Globus pallidus (tissue), 1 donor: ENCODE measurements around the gene GGA1.

Experiments used
- DNase-seq: peaks from one replicate; pipeline ENCODE4 v3.0.0-alpha.2; 2015; ENCODE audit warnings: low spot score

Gene GGA1

DNA sequence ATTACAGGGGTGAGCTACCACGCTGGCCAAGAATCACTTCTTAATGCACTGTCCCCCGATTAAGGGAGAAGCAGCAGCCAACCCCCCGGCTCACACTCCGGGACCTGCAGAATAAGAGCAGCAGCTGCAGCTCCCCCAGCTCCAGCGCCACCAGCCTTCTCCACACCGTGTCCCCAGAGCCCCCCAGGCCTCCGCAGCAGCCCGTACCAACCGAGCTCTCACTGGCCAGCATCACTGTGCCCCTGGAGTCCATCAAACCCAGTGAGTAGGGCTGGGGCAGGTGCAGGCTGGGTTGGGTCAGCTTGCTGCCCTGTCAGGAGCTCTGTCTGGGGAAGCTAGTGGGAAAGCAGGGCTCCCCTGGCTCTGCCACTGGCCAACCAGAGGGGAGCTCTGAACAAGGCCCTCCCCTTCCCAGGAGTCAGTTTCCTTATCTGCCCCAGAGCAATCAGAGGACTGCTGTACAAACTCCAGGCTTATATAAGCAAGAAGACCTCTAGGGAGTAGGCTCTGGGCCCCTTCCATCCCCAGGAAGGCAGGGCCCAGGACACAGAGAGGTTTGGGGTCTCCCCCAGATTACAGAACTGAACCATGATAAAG is 22.3 kb downstream of the GGA1 start:
- DNase-seq: no peak

DNA sequence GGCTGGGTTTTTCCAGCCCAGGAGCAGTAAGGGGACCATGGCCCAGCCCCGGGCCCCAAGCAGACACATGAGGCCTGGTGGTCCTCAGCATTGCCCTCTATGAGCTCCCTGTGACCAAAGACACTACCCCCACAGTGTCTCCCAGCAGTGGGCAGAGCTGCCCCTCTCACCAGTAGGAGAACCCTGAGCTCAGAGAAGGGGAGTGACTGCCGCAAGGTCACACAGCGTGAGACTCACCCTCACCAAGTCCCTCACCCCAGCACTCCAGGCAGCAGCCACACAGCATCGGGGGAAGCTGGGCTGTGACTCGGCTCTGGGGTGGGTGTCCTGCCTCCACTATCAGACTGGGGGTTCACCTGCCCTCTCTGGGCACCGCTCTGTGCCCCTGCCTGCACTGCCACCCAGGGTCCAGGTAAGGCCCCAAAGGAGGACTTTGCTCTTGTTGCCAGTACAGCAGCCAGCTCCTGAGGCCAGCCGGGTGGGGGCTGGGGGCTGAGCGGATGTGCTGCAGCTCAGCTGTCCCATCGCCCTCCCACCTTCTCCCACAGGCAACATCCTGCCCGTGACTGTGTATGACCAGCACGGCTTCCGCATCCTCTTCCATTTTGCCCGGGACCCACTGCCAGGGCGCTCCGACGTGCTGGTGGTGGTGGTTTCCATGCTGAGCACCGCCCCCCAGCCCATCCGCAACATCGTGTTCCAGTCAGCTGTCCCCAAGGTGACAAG is 23.0 kb downstream of the GGA1 start:
- no peak for DNase-seq

DNA sequence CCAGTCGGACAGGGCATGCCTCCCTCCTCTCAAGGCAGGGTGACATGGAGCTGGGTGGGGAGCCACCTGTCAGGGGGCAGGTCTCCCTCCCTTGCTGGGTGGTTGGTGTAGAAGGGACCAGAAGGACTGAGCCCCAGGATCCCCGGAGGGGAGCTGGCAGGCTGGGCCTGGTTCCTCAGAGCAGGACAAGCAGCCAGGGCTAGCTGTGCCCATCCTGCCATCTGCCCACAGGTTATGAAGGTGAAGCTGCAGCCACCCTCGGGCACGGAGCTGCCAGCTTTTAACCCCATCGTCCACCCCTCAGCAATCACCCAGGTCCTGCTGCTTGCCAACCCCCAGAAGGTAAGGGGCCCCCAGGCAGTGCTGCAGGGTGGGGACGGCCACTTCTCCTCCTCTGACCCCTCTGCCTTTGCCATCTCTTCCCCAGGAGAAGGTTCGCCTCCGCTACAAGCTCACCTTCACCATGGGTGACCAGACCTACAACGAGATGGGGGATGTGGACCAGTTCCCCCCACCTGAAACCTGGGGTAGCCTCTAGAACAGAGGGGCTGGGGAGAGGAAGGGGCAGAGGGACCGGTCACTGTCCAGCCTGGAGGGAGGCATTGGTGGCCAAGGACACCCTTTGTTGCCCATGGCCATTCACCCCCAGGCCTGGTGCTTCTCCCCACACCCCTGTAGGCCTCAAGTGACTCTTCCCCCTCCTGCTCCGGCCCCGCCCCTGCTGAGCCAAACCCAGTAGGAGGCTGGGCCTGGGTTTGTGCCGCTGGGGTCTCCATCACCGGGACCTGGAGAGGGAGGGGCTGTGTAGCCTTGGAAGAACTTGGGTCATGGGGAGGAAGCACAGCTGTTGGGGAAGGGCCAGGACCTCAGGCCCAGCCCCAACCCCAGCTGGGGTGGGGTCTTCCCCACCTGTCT is 23.8 kb downstream of the GGA1 start:
- no peak for DNase-seq

GRCh38 chr22:37633089-37633624 is 24.5 kb downstream of the GGA1 start:
- DNase-seq: no peak

DNA sequence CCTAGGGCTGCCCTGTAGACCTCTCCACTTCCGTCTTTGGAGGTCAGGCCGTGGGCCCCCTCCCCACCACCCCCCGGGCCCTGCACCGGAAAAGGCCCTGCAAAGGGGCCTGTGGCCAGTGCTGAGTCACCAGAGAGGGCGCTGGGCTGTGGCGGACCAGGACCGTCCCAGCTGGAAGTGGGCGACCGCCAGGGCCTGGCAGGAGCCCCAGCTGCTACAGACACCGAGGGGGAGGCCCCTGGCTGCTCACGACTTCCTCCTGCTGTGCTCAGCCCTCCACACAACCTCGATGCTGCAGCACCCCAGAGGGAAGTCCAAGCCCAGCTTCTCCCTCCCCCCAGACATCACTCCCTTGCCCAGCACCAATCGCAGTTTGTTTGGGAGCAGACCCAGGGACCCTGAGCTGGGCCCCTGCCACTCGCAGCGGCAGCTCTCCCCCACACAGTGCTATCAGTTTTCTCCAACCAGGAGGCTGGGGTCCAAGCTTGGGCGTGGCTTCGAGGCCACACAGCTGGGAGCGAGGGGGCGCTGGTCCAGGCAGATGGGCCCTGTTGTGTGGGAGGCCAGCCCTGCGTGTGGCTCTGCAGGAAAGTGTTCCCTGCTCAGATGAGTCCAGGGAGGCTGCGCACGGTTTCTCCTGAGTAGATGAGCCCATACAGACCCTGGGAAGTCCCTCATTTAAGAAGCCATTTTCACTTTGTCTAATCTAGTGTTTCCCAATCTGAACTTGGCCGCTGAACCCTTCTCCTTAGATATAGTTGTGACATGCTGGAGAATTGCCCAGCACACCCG is 25.2 kb downstream of the GGA1 start:
- DNase-seq: peak; percentile 80

DNA sequence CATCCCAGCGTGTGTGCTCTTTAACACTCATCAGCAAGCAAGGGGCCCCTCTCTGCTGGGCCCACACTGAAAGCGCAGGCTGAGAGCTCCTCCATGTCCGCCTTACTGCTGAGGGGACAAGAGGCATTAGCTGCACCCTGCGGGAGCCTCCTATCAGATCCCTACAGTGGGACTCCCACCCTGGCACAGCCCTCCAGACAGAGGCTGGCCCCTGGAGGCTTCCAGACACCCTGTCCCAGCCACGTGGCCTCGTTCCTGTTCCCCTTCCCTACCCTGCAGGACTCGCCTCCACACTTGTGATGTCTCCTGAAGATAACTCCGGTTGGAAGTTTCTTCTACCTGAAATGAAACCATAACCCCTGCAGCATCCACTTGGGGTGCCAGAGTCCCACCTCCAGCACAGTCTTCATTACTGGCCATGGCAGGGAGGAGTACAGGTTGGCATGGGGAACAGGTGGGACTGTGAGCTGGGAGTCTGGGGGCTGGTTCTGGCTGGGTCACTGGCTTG is 25.8 kb downstream of the GGA1 start:
- no peak for DNase-seq

- DNase-seq: no peak
These were observed 26.5 kb downstream of the GGA1 start for GRCh38 chr22:37635157-37635556.

- no peak for DNase-seq
These were observed 27.7 kb downstream of the GGA1 start for GRCh38 chr22:37636186-37636948.

GRCh38 chr22:37636949-37637273 is 28.3 kb downstream of the GGA1 start:
- DNase-seq: no peak

GRCh38 chr22:37638391-37639069 is 29.9 kb downstream of the GGA1 start:
- no peak for DNase-seq

DNA sequence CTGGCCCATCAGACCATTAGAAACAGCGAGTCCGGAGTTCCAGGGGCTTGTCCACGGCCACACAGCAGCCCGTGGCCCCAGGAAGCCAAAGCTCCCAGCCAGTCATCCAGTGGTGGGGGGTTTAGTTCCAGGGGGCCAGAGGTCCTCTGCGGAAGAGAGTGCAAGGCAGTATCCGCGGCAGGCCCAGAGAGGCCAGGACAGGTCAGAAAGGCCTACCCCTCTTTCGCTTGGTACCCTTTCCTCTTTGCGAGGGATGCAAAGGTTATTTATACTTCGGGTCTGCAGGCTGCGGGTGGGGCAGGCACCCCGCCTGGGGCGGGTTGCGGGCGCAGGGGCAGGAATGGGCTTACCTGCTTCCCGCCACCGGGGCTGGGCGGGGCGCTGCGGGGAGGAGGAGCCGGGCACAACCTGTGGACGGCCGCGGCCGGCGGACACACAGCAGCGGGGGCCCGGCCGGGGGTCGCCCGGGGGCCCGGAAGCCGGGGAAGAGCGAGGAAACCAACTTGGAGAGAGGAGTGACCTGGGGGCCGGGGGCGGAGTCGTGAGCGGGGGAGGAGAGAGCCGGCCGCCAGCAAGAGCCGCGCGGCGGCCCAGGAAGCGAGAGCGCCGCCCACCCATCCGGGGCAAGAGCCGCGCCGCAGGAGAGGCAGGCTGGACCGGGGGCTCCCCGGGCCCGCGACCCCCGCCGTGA is 30.6 kb downstream of the GGA1 start, which contains the start of gene SH3BP1:
Gene SH3BP1, plus strand, starts transcription at position 600 of the 691 bp plus-strand sequence. CDS start 119 bp downstream, outside the sequence.
- no peak for DNase-seq

DNA sequence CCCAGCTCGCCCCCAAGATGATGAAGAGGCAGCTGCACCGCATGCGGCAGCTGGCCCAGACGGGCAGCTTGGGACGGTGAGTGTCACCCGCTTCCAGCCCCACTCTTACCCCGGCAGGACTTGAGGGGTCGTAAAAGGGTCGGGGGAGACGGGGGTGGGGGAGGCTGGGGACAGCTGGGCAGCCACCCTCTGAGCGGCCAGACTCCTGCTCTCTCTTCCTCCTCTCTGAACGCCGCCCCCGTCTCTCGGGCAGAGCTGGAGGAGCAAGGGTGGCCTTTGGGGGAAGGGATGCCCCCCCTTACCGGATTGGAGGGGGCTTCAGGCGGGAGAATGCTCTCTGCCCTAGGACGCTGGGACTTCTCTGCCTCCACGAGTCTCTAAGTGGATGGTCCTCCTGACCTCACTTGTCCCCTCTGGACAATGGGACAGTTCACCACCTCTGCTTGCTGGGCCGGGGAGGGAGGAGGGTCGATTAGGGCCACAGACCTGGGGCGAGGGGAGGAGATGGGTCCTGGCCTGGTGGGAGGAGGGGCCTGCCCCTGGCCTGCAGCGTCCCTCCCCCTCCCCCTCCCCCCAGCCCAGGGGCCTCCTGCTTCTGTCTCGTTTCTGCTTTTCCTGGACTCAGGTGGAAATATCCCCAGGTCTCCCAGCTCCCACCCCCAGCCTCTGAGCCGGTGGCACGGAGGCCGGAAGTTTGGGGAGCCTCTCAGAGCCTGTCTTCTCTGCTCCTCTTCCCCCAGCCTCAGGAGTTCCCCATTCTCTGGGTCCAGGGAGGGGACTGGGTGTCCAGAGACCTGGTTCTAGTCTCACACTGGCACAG is 31.3 kb downstream of the GGA1 start:
- DNase-seq: no peak

DNA sequence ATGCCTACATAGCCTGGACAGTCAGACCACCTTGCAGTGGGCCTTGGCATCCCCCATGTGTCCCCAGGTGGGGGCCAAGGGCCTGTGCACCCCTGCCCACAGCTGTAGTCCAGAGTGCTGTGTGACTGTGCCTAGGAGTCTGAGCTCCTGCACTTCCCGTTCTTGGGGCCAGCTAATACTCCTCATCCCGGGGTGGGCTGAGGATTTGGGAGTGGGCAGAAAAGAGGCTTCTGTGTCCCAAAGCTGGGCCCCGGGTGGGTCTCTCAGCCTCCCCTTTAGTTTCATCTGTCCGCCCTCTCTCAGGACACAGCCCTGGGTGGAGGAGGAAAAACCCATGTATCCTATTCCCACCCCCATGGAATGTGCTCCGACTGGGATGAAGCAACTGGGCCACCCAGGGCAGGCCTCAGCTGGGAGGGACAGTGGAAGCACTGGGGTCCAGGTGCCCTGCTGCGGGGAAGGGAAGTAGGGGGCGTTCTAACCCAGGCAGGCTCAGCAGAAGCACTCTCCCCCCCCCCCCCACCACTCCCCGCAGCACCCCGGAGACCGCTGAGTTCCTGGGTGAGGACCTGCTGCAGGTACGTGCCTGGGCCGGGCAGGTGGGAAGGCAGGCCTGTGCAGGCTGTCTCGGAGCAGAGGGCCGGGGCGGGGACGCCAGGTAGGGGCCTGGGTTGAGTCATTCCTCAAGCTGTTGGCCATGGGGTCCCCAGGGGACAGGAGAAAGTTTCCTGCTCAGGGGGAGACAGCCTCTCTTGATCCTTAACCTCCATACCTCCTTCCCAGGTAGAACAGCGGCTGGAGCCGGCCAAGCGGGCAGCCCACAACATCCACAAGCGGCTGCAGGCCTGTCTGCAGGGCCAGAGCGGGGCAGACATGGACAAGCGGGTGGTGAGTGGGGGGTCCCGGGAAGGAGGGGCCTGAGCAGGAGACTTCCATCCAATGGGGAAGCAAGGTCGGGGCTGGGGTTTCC is 32.2 kb downstream of the GGA1 start:
- DNase-seq: no peak

- no peak for DNase-seq
These were observed 32.9 kb downstream of the GGA1 start for GRCh38 chr22:37641561-37641949.

DNA sequence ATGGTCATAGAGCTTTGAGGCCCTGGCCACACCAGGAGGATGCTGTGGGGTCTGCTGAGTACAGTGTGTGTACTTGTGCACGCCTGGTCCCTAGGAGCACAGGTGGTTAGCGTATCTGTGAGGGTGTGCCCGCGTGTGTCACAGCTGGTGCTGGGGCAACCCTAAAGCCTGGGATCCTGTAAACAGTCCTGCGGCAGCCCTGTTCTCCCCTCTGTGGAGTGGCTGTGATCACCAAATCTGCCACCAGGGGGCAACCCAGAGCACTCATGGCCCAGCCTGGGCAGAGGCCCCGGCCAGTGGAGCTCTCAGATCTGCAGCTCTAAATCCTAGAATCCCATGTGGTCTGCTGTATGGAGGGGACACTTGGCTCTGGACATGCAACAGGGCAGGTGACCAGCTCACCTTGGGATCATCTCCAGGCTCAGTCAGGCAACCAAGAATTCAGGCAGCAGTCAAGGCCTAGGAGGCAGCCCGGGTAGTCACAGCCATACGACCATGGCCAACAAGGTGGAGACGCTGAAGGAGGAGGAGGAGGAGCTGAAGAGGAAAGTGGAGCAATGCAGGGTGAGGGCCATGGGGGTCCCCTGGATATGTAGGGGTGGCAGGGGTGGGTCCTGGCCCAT is 34.7 kb downstream of the GGA1 start:
- DNase-seq: peak; percentile 67

DNA sequence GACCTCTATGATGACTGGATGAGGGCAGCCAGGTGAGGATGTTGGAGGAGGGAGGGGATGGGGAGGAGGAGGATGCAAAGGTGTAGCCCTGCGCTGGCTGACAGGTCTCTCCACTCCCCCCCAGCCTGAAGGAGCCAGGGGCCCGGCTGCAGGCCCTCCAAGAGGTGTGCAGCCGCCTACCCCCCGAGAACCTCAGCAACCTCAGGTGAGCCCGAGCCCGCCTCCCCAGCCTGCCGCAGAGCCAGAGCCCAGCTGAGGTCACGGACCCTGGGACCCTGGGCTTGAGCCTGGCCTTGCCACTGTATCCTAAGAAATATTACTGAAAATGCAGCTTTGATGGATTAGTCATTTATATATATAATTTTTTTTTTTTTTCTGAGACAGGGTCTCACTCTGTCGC is 38.7 kb downstream of the GGA1 start:
- no peak for DNase-seq

DNA sequence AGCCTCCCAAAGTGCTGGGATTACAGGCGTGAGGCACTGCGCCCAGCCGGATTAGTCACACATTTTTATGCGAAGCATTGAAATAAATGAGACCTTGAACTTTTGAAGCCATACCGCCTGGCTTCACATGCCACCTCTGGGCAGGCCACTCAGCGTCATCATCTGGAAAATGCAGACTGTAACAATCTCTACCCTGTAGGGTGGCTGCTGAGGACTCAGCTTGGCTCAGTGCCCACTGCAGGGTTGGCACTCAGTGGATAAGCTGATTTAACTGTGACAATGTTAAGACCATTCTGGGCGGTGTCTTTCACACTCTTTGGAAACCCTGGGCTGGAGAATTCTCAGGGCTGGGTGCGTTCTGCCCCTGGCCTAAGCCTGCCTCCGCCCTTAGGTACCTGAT is 39.3 kb downstream of the GGA1 start:
- no peak for DNase-seq
